HCT116 (cell line): Measurements from ENCODE around the gene MIB2.

Source experiments
- TF ChIP-seq, protein P1 (sequence below): IDR thresholded peaks from 2 replicates; pipeline ENCODE4 v1.6.1; 2012; ENCODE audit warnings: low read depth
- TF ChIP-seq, protein P2 (sequence below): IDR thresholded peaks from 2 replicates; pipeline ENCODE4 v1.6.1; 2012
- TF ChIP-seq, protein P3 (sequence below), 3 experiments: fragments of 200-600 bp in 1 of 3; sonication (generic) in 1 of 3; IDR thresholded peaks in 2 of 3; conservative IDR thresholded peaks in 1 of 3; 2 replicates each; pipeline ENCODE4 v1.5.1; 2012 to 2017; ENCODE audit warnings: low read depth in 2 of 3, low read length in 2 of 3, antibody characterized with exemption in 1 of 3, borderline replicate concordance in 1 of 3, control low read depth in 1 of 3, mild to moderate bottlenecking in 1 of 3, mixed read lengths in 1 of 3, mixed run types in 1 of 3, moderate library complexity in 1 of 3; ENCODE audit not compliant: insufficient read depth in 1 of 3

DNA sequence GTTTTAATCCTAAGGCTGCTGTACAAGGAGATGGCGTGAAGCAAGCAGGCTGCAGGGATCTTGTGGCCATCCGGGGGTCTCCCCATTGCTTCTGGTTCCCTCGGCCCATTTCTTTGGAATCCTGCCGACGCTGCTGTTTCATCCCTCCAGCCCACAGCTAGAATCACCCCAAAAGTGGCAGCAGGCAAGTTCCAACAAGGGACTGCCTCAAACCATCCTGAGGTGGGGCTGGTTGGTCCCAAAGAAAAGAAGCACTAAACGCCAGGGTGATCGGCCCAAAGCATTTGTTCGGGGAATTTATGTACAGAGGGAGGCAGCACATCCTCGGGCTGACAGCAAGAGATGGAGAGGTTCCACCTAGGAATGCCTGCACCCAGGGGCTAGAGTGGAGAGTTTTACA, 4.5 kb upstream of the MIB2 start:
- TF ChIP-seq, protein P1, sequence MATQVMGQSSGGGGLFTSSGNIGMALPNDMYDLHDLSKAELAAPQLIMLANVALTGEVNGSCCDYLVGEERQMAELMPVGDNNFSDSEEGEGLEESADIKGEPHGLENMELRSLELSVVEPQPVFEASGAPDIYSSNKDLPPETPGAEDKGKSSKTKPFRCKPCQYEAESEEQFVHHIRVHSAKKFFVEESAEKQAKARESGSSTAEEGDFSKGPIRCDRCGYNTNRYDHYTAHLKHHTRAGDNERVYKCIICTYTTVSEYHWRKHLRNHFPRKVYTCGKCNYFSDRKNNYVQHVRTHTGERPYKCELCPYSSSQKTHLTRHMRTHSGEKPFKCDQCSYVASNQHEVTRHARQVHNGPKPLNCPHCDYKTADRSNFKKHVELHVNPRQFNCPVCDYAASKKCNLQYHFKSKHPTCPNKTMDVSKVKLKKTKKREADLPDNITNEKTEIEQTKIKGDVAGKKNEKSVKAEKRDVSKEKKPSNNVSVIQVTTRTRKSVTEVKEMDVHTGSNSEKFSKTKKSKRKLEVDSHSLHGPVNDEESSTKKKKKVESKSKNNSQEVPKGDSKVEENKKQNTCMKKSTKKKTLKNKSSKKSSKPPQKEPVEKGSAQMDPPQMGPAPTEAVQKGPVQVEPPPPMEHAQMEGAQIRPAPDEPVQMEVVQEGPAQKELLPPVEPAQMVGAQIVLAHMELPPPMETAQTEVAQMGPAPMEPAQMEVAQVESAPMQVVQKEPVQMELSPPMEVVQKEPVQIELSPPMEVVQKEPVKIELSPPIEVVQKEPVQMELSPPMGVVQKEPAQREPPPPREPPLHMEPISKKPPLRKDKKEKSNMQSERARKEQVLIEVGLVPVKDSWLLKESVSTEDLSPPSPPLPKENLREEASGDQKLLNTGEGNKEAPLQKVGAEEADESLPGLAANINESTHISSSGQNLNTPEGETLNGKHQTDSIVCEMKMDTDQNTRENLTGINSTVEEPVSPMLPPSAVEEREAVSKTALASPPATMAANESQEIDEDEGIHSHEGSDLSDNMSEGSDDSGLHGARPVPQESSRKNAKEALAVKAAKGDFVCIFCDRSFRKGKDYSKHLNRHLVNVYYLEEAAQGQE, result no peak
- TF ChIP-seq, protein P2, sequence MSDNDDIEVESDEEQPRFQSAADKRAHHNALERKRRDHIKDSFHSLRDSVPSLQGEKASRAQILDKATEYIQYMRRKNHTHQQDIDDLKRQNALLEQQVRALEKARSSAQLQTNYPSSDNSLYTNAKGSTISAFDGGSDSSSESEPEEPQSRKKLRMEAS, result no peak
- TF ChIP-seq, protein P3, sequence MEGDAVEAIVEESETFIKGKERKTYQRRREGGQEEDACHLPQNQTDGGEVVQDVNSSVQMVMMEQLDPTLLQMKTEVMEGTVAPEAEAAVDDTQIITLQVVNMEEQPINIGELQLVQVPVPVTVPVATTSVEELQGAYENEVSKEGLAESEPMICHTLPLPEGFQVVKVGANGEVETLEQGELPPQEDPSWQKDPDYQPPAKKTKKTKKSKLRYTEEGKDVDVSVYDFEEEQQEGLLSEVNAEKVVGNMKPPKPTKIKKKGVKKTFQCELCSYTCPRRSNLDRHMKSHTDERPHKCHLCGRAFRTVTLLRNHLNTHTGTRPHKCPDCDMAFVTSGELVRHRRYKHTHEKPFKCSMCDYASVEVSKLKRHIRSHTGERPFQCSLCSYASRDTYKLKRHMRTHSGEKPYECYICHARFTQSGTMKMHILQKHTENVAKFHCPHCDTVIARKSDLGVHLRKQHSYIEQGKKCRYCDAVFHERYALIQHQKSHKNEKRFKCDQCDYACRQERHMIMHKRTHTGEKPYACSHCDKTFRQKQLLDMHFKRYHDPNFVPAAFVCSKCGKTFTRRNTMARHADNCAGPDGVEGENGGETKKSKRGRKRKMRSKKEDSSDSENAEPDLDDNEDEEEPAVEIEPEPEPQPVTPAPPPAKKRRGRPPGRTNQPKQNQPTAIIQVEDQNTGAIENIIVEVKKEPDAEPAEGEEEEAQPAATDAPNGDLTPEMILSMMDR (IDR thresholded peaks at IDR 0.05 in 2 of 3, conservative IDR thresholded peaks at IDR 0.05 in 1 of 3; ENCODE audit: borderline replicate concordance in 1 of 3, insufficient read depth in 1 of 3, low read depth in 2 of 3, low read length in 2 of 3), result no peak
